GM23248 (cell line): ENCODE measurements around the gene URM1.
"Not testable (repeated sequence)": the region's sequence is repeated elsewhere in the genome, so short reads cannot be mapped to it uniquely, and the experiment has no call there.

Experiments used
- EZH2 ChIP-seq: fragments of 200-600 bp; sonication (generic); IDR thresholded peaks from 2 replicates; pipeline ENCODE4 v1.6.1; 2018; ENCODE audit warnings: antibody characterized with exemption, mild to moderate bottlenecking; ENCODE audit not compliant: insufficient read depth, poor library complexity, severe bottlenecking
- EZH2phosphoT487 ChIP-seq: fragments of 200-600 bp; sonication (generic); IDR thresholded peaks from 2 replicates; pipeline ENCODE4 v1.6.1; 2018; ENCODE audit warnings: antibody characterized with exemption, moderate library complexity, mild to moderate bottlenecking, low read depth; ENCODE audit not compliant: insufficient read depth

- not testable (repeated sequence) for TF ChIP-seq EZH2, EZH2phosphoT487
Observed at GRCh38 chr9:128413728-128414127, 42.6 kb downstream of the URM1 start.
